Endothelial cell of umbilical vein (primary cell): ENCODE measurements around the gene GYS2. TPM values are rescaled to one million over a fixed set of nuclear protein-coding genes. Genes with fewer than 3 reads are reported as not detected.

Experiments
- BruUV-seq: library from RNA; stranded (reverse); fragments of 400-500 nt; replicated peaks from 2 replicates; lab custom pipeline; 2021; lab: Mats Ljungman, UMichigan
- CTCF ChIA-PET: fragments of 300-600, 350-600 bp; sonication (Branson Sonifier 250); formaldehyde crosslinking; loops from one replicate; lab custom pipeline; 2021; ENCODE audit warnings: antibody characterized with exemption, inconsistent platforms; lab: Charles Lee
- POLR2A ChIA-PET: fragments of 300-600, 350-600 bp; sonication (Branson Sonifier 250); formaldehyde crosslinking; loops from one replicate; lab custom pipeline; 2021; ENCODE audit warnings: antibody characterized with exemption, inconsistent platforms; lab: Charles Lee
- DNase-seq: peaks from one replicate; pipeline ENCODE4 v3.0.0-alpha.2; 2011; ENCODE audit warnings: low read depth, low spot score
- FAIRE-seq: peaks from 2 replicates; lab custom pipeline; 2011; peaks lifted over from hg19 to GRCh38; lab: Jason Lieb, UNC
- H2AFZ ChIP-seq: 2 replicates; pipeline ENCODE4 v1.6.0; 2012; ENCODE audit warnings: low read depth, low read length, control low read depth, inconsistent platforms
- H3K27ac ChIP-seq: 2 replicates; pipeline ENCODE4 v1.5.1; 2011; ENCODE audit warnings: low read depth, mild to moderate bottlenecking, control low read depth, low read length, moderate library complexity; ENCODE audit not compliant: insufficient read depth
- H3K27me3 ChIP-seq, 2 experiments: 2 replicates each; pipeline versions ENCODE4 v1.6.0 to v1.6.1; 2011; ENCODE audit warnings: low read length in 2 of 2, mixed read lengths in 1 of 2; ENCODE audit not compliant: control insufficient read depth in 2 of 2, insufficient read depth in 2 of 2
- H3K36me3 ChIP-seq, 2 experiments: 2 replicates in 1 of 2; 3 replicates in 1 of 2; pipeline ENCODE4 v1.5.1; 2011; ENCODE audit warnings: low read length in 2 of 2, mild to moderate bottlenecking in 1 of 2, moderate library complexity in 1 of 2; ENCODE audit not compliant: control insufficient read depth in 2 of 2, insufficient read depth in 2 of 2; ENCODE audit errors: extremely low read depth in 1 of 2
- H3K4me1 ChIP-seq: 3 replicates; pipeline ENCODE4 v1.5.1; 2011; ENCODE audit warnings: mild to moderate bottlenecking, low read length; ENCODE audit not compliant: control insufficient read depth, insufficient read depth; ENCODE audit errors: extremely low read depth
- H3K4me2 ChIP-seq: 2 replicates; pipeline ENCODE4 v1.6.1; 2011; ENCODE audit warnings: low read length, control low read depth, mixed read lengths; ENCODE audit not compliant: insufficient read depth
- H3K4me3 ChIP-seq, 3 experiments: fragments of 200-600 bp in 1 of 3; sonication (generic), shearing (Covaris generic) in 1 of 3; replicated peaks in 1 of 3; 2 replicates each; pipeline ENCODE4 v1.5.1; 2011 to 2016; ENCODE audit warnings: control low read depth in 3 of 3, low read length in 3 of 3, mild to moderate bottlenecking in 2 of 3, inconsistent platforms in 1 of 3, low read depth in 1 of 3, moderate library complexity in 1 of 3; ENCODE audit not compliant: insufficient read depth in 1 of 3
- H3K79me2 ChIP-seq: 2 replicates; pipeline ENCODE4 v1.6.0; 2012; ENCODE audit warnings: low read length, inconsistent platforms; ENCODE audit not compliant: control insufficient read depth, insufficient read depth
- H3K9ac ChIP-seq: replicated peaks from 2 replicates; pipeline ENCODE3; 2011; ENCODE audit warnings: low read length, control low read depth; ENCODE audit not compliant: insufficient read depth; ENCODE audit errors: extremely low read depth
- H3K9me1 ChIP-seq: replicated peaks from 3 replicates; pipeline ENCODE4 v1.6.0; 2011; ENCODE audit warnings: mild to moderate bottlenecking, low read length; ENCODE audit not compliant: control insufficient read depth, insufficient read depth; ENCODE audit errors: extremely low read depth
- H3K9me3 ChIP-seq: replicated peaks from 2 replicates; pipeline ENCODE4 v1.5.1; 2012; ENCODE audit warnings: low read length, inconsistent platforms; ENCODE audit not compliant: control insufficient read depth, insufficient read depth
- H4K20me1 ChIP-seq: replicated peaks from 2 replicates; pipeline ENCODE3; 2011; ENCODE audit warnings: mild to moderate bottlenecking, low read length; ENCODE audit not compliant: control insufficient read depth, insufficient read depth; ENCODE audit errors: extremely low read depth
- EZH2 ChIP-seq: IDR thresholded peaks from 2 replicates; pipeline ENCODE4 v1.6.1; 2012; ENCODE audit warnings: borderline replicate concordance, low read depth, mild to moderate bottlenecking, moderate library complexity, low read length, inconsistent platforms; ENCODE audit not compliant: severe bottlenecking
- FOS ChIP-seq: IDR thresholded peaks from 2 replicates; pipeline ENCODE4 v1.6.1; 2011; ENCODE audit warnings: mild to moderate bottlenecking, low read length, moderate library complexity, borderline replicate concordance; ENCODE audit not compliant: insufficient read depth
- MYC ChIP-seq: IDR thresholded peaks from one replicate; pipeline ENCODE4 v1.6.1; 2011; ENCODE audit warnings: mild to moderate bottlenecking, low read depth, low read length
- POLR2A ChIP-seq: IDR thresholded peaks from 2 replicates; pipeline ENCODE4 v1.6.1; 2012; ENCODE audit warnings: low read depth, mild to moderate bottlenecking, control low read depth, low read length
- dilution Hi-C: fragments of 300-500 bp; cut with MboI; formaldehyde crosslinking; loops from one replicate; pipeline ENCODE4 v1.15.0; 2019; ENCODE audit warnings: low sequenced_read_pairs; ENCODE audit not compliant: extremely low pct_ligation_motif_present
- intact Hi-C: fragments of 100-400 bp; cut with micrococcal nuclease; formaldehyde crosslinking; loops from one replicate; pipeline ENCODE4 v1.10.0; 2022
- polyA plus RNA-seq, 4 experiments: library from polyadenylated mRNA; depleted of rRNA in 3 of 4; stranded (reverse) in 3 of 4; unstranded in 1 of 4; fragments of >200 nt; gene quantifications; 2 replicates each; pipeline versions ENCODE4 v1.2.1 to v1.2.3, GENCODE V29; 2011 to 2012; ENCODE audit warnings: missing spikeins in 1 of 4
- total RNA-seq: library from RNA; stranded (reverse); gene quantifications from 2 replicates; pipeline ENCODE4 v1.2.3, GENCODE V29; 2021
- TF ChIP-seq, protein P1 (sequence below): IDR thresholded peaks from 2 replicates; pipeline ENCODE4 v1.6.1; 2011; ENCODE audit not compliant: insufficient read depth, insufficient read length

The GYS2 gene
- total and polyA plus RNA-seq, 2 donors (not counting 3 experiments of a cell fraction or from before 2014, with no cell fraction given), result 0.04 TPM; not detected in 1

DNA sequence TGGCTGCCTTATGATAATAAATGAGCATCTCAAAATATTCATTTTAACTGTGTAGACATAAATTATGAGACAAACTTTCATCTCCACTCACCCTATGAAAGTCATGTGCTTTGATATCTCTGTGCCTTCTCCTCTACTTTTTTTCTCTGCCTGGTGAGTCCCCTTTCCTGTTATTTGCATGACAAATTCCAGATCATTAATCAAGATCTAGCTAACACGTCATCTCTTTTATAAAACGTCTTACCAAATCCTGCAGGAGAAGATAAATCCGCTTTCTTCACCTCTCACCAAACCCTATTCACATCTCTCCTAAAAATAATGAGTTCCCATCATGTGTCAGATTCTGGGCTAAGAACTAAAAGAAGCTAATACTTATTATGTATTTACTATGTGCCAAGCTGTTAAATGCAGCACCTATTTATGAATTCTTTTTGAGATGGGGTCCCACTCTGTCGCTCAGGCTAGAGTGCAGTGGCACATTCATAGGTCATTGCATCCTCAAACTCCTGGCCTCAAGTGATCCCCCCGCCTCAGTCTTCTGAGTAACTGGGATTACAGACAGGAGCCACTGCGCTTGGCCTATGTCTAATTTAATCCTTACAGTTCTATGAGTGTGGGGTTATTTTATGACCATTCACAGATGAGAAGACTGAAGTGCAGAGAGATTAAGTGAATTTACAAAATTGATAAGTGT lies 51.9 kb downstream of the GYS2 start:
- dilution Hi-C loops, result no loop called here
- H3K4me3 ChIP-seq, result no peak overlapping the region
- no peaks in the 10 kb centered on the region for H3K9me3 ChIP-seq
- no peak for FAIRE-seq
- DNase-seq, result no peak
- no peaks in the 10 kb centered on the region for H3K9me1 ChIP-seq
- BruUV-seq, result no TSS peak
- no peaks in the 10 kb centered on the region for H4K20me1 ChIP-seq
- no peaks in the 10 kb centered on the region for H3K4me1 ChIP-seq
- no peaks in the 10 kb centered on the region for H3K36me3 ChIP-seq
- intact Hi-C loops, result no loop called here
- no peaks in the 10 kb centered on the region for H3K27me3 ChIP-seq
- no peak overlapping the region for H3K4me2 ChIP-seq
- no peak overlapping the region for H3K27ac ChIP-seq
- H2AFZ ChIP-seq, result no peak overlapping the region
- POLR2A ChIA-PET, result no interaction called here
- CTCF ChIA-PET, result interaction anchor here (0.6 to 0.7 kb wide), 2 partner anchors 9 to 113 kb away, joined by 3 read pairs; no protein-coding TSS in a partner anchor
- no peaks in the 10 kb centered on the region for H3K79me2 ChIP-seq
- TF ChIP-seq MYC (no peak), EZH2 (no peak), POLR2A (no peak)
- TF ChIP-seq, protein P1, sequence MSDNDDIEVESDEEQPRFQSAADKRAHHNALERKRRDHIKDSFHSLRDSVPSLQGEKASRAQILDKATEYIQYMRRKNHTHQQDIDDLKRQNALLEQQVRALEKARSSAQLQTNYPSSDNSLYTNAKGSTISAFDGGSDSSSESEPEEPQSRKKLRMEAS, result no peak
- no peak overlapping the region for H3K9ac ChIP-seq

DNA sequence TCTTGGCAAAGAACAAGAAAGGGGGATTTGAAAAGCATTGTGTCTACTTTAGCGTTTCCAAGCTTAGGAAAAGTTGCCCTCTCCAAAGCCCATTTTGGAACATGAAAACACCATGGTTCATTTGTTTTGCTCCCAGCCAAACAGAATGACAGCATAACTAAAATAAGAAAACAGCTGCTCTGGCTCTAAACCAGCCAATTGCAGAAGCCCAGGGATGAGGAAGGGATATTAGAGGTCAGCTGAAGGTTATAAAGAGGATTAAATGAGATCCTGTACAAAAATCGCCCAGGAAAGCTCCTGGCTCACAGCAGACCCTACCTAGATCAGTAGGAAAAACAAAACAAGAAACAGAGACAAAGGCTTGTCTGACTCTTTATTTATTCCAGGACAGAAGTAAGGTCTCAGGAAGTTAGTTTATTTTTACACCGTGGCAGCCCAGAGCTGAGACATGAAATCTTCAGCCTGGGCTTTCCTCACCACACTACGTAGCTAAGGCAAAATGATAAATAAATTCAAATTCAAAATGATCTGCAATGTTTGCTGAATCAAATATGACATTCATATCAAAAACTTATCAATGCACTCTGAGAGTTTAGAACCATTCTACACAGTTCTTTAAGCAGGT lies 52.7 kb downstream of the GYS2 start:
- CTCF ChIA-PET, result interaction anchor here (0.6 to 1.1 kb wide), 2 partner anchors 16 to 113 kb away, joined by 3 read pairs; no protein-coding TSS in a partner anchor

More for the DNA sequence above, 52.7 kb downstream of the GYS2 start:
- Histone ChIP-seq H3K9me1 (no peaks in the 10 kb centered on the region), H3K9me3 (no peaks in the 10 kb centered on the region), H2AFZ (no peak overlapping the region), H3K27ac (no peak overlapping the region), H4K20me1 (no peaks in the 10 kb centered on the region), H3K4me2 (no peak overlapping the region), H3K4me3 (no peak overlapping the region), H3K36me3 (no peaks in the 10 kb centered on the region), H3K9ac (no peak overlapping the region), H3K79me2 (no peaks in the 10 kb centered on the region), H3K27me3 (no peaks in the 10 kb centered on the region), H3K4me1 (no peaks in the 10 kb centered on the region)
- dilution Hi-C loops (no loop called here), intact Hi-C loops (no loop called here)
- no peak for TF ChIP-seq FOS
- BruUV-seq, result no TSS peak
- DNase-seq, result peak; percentile 8
- no peak for FAIRE-seq
- POLR2A ChIA-PET, result no interaction called here
